ENCODE results near the gene ZFYVE28.

ZFYVE28 gene

DNA sequence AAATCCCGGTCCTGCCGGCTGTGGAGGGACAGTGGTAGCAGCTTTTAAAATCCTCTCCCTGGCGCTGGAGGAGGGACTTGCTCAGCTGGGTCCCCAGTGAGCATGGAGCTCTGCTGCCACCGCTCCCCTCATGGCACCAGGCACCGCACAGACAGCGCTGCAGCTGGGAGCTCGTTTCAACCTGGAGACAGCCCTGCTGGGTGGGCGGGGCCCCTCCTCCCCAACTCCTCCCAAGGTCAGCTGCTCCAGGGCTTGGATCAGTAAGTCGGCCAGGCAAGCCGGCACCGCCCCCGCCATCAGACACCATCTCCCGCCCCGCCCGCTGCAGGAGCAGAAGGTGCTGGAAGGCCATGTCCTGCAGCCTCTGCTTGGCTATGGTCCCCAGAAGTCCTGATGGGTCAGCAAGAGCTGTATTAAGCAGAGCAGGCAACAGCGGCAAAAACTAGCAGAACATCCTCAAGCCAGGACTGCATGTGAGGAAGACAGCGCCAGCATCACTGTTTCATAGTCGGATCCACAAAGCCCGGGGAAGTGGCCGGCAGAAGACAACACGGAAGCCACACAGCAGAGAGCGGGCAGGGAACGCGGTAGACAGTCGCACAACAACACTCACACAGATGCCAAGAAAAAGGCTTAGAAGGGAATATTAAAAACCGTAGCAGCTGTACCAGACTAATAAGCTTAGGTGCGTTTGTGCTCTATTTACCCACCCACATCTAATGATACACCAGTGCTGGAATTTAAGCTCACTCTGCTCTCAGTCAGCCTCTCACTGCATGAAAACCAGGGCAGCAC is 16.2 kb downstream of the ZFYVE28 start:
- DNase-seq (ENCODE audit: extremely low spot score): peak; percentile 52
- POLR2A ChIA-PET: interaction anchor here (1.0 kb wide), 1 partner anchor 140 kb away, joined by 3 read pairs; the partner anchor contains the start of gene MXD4
- CTCF ChIA-PET: interaction anchor here (1.3 kb wide), 1 partner anchor 11 kb away, joined by 6 read pairs; no protein-coding TSS in a partner anchor
- no peak for TF ChIP-seq FOXK2 (IDR thresholded peaks at IDR 0.05)

- TF ChIP-seq FOXM1 (IDR thresholded peaks at IDR 0.05; ENCODE audit: borderline replicate concordance) (no peak), ZNF384 (IDR thresholded peaks at IDR 0.05) (no peak), FOXK2 (IDR thresholded peaks at IDR 0.05) (no peak), FOXA1 (IDR thresholded peaks at IDR 0.05) (no peak), BHLHE40 (IDR thresholded peaks at IDR 0.05; ENCODE audit: borderline replicate concordance) (no peak), SUZ12 (IDR thresholded peaks at IDR 0.05) (no peak), SP1 (IDR thresholded peaks at IDR 0.05) (no peak), L3MBTL2 (conservative IDR thresholded peaks at IDR 0.05) (no peak)
- TF ChIP-seq, protein P1, sequence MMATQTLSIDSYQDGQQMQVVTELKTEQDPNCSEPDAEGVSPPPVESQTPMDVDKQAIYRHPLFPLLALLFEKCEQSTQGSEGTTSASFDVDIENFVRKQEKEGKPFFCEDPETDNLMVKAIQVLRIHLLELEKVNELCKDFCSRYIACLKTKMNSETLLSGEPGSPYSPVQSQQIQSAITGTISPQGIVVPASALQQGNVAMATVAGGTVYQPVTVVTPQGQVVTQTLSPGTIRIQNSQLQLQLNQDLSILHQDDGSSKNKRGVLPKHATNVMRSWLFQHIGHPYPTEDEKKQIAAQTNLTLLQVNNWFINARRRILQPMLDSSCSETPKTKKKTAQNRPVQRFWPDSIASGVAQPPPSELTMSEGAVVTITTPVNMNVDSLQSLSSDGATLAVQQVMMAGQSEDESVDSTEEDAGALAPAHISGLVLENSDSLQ (IDR thresholded peaks at IDR 0.05): no peak
- CTCF ChIA-PET: interaction anchor here (1.3 kb wide), 1 partner anchor 12 kb away, joined by 6 read pairs; no protein-coding TSS in a partner anchor
- no peak for DNase-seq (ENCODE audit: extremely low spot score)
- POLR2A ChIA-PET: interaction anchor here (1.0 kb wide), 1 partner anchor 139 kb away, joined by 3 read pairs; the partner anchor contains the start of gene MXD4
These were observed 16.8 kb downstream of the ZFYVE28 start for GRCh38 chr4:2401610-2401983.

GRCh38 chr4:2400841-2401609 is 17.4 kb downstream of the ZFYVE28 start:
- TF ChIP-seq NFRKB (IDR thresholded peaks at IDR 0.05) (no peak), FOXA1 (IDR thresholded peaks at IDR 0.05) (no peak), FOXM1 (IDR thresholded peaks at IDR 0.05; ENCODE audit: borderline replicate concordance) (no peak), ELF4 (IDR thresholded peaks at IDR 0.05) (no peak), TARDBP (IDR thresholded peaks at IDR 0.05) (no peak), BHLHE40 (IDR thresholded peaks at IDR 0.05; ENCODE audit: borderline replicate concordance) (no peak), CTBP1 (IDR thresholded peaks at IDR 0.05; ENCODE audit: borderline replicate concordance) (no peak), ZNF384 (IDR thresholded peaks at IDR 0.05) (no peak), ARNT (IDR thresholded peaks at IDR 0.05) (no peak), L3MBTL2 (conservative IDR thresholded peaks at IDR 0.05) (no peak), FOXK2 (IDR thresholded peaks at IDR 0.05) (no peak), LEF1 (IDR thresholded peaks at IDR 0.05; ENCODE audit: borderline replicate concordance) (no peak), SUZ12 (IDR thresholded peaks at IDR 0.05) (no peak)
- TF ChIP-seq, protein P1 (IDR thresholded peaks at IDR 0.05): no peak
- CTCF ChIA-PET: no interaction called here
- POLR2A ChIA-PET: interaction anchor here (1.2 kb wide), 1 partner anchor 12 kb away, joined by 3 read pairs; no protein-coding TSS in a partner anchor
- no peak for DNase-seq (ENCODE audit: extremely low spot score)

DNA sequence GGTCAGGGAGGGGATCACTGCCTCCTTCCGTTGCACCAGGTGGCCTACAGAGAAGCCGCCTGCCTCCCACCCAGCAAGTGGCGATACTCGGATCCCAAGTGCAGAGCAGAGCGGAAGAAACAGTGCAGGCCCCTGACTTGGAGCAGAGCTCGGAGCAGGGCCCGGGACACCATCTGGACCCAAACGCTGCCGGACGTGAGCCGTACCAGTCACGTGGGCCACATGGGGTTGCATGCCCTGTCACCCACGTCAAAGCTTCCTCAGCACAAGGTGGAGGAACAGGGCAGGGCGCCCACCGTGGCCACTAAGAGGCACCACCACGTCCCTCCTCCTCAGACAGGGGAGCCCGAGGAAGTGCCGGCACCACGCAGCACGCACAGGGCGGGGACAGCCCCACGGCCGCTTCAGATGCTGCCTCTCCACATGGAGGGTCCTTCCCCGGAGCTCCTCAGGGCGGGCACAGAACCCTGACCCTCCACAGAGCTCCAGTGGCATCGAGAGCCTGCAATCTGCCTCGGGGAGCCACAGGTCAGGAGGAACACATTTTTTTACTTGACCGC is 18.7 kb downstream of the ZFYVE28 start:
- no peak for DNase-seq (ENCODE audit: extremely low spot score)
- ChIA-PET POLR2A (interaction anchor here (1.2 kb wide), 1 partner anchor 13 kb away, joined by 3 read pairs; no protein-coding TSS in a partner anchor), CTCF (no interaction called here)
- no peak for TF ChIP-seq CTBP1 (IDR thresholded peaks at IDR 0.05; ENCODE audit: borderline replicate concordance)
- TF ChIP-seq L3MBTL2 (conservative IDR thresholded peaks at IDR 0.05): no peak
- no peak for TF ChIP-seq BHLHE40 (IDR thresholded peaks at IDR 0.05; ENCODE audit: borderline replicate concordance)
- no peak for TF ChIP-seq FOXA1 (IDR thresholded peaks at IDR 0.05)
- TF ChIP-seq ARNT (IDR thresholded peaks at IDR 0.05): no peak
- TF ChIP-seq SP1 (IDR thresholded peaks at IDR 0.05): no peak
- no peak for TF ChIP-seq TARDBP (IDR thresholded peaks at IDR 0.05)
- no peak for TF ChIP-seq FOXM1 (IDR thresholded peaks at IDR 0.05; ENCODE audit: borderline replicate concordance)

- ChIA-PET POLR2A (no interaction called here), CTCF (no interaction called here)
- TF ChIP-seq BHLHE40 (IDR thresholded peaks at IDR 0.05; ENCODE audit: borderline replicate concordance) (no peak), SP1 (IDR thresholded peaks at IDR 0.05) (no peak), ZNF384 (IDR thresholded peaks at IDR 0.05) (no peak), NFRKB (IDR thresholded peaks at IDR 0.05) (no peak), TARDBP (IDR thresholded peaks at IDR 0.05) (no peak), ELF4 (IDR thresholded peaks at IDR 0.05) (no peak), FOXA1 (IDR thresholded peaks at IDR 0.05) (no peak), LEF1 (IDR thresholded peaks at IDR 0.05; ENCODE audit: borderline replicate concordance) (no peak), HDGF (IDR thresholded peaks at IDR 0.05; ENCODE audit: borderline replicate concordance) (no peak), SUZ12 (IDR thresholded peaks at IDR 0.05) (no peak), CTBP1 (IDR thresholded peaks at IDR 0.05; ENCODE audit: borderline replicate concordance) (no peak), FOXM1 (IDR thresholded peaks at IDR 0.05; ENCODE audit: borderline replicate concordance) (no peak), ARNT (IDR thresholded peaks at IDR 0.05) (no peak), FOXK2 (IDR thresholded peaks at IDR 0.05) (no peak), L3MBTL2 (conservative IDR thresholded peaks at IDR 0.05) (no peak)
- TF ChIP-seq, protein P1 (IDR thresholded peaks at IDR 0.05): no peak
- DNase-seq (ENCODE audit: extremely low spot score): no peak
These were observed 19.2 kb downstream of the ZFYVE28 start for GRCh38 chr4:2399216-2399615.

Measured in HEK293T (cell line).